ENCODE results near the gene CD8A.

GRCh38 chr2:86765310-86765695, 25.4 kb downstream of the CD8A start:
- TF ChIP-seq NFRKB (IDR thresholded peaks at IDR 0.05) (no peak), BHLHE40 (IDR thresholded peaks at IDR 0.05; ENCODE audit: borderline replicate concordance) (no peak), FOXK2 (IDR thresholded peaks at IDR 0.05) (no peak), SP1 (IDR thresholded peaks at IDR 0.05) (no peak), CTBP1 (IDR thresholded peaks at IDR 0.05; ENCODE audit: borderline replicate concordance) (no peak), FOXM1 (IDR thresholded peaks at IDR 0.05; ENCODE audit: borderline replicate concordance) (no peak), SUZ12 (IDR thresholded peaks at IDR 0.05) (no peak)
- TF ChIP-seq, protein P1, sequence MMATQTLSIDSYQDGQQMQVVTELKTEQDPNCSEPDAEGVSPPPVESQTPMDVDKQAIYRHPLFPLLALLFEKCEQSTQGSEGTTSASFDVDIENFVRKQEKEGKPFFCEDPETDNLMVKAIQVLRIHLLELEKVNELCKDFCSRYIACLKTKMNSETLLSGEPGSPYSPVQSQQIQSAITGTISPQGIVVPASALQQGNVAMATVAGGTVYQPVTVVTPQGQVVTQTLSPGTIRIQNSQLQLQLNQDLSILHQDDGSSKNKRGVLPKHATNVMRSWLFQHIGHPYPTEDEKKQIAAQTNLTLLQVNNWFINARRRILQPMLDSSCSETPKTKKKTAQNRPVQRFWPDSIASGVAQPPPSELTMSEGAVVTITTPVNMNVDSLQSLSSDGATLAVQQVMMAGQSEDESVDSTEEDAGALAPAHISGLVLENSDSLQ (IDR thresholded peaks at IDR 0.05) = no peak
